Measurements from ENCODE around the gene SLC23A1. TPM values are rescaled to one million over a fixed set of nuclear protein-coding genes. Genes with fewer than 3 reads are reported as not detected.

SLC23A1 gene
- total RNA-seq, 4 donors from 2014 or later = 1.5 to 4.1 (median 2.6) TPM

- intact Hi-C loops (cut with DNase I; ENCODE audit: low total_unique reads) = no loop called here
- TF ChIP-seq, protein P1, sequence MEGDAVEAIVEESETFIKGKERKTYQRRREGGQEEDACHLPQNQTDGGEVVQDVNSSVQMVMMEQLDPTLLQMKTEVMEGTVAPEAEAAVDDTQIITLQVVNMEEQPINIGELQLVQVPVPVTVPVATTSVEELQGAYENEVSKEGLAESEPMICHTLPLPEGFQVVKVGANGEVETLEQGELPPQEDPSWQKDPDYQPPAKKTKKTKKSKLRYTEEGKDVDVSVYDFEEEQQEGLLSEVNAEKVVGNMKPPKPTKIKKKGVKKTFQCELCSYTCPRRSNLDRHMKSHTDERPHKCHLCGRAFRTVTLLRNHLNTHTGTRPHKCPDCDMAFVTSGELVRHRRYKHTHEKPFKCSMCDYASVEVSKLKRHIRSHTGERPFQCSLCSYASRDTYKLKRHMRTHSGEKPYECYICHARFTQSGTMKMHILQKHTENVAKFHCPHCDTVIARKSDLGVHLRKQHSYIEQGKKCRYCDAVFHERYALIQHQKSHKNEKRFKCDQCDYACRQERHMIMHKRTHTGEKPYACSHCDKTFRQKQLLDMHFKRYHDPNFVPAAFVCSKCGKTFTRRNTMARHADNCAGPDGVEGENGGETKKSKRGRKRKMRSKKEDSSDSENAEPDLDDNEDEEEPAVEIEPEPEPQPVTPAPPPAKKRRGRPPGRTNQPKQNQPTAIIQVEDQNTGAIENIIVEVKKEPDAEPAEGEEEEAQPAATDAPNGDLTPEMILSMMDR (IDR thresholded peaks at IDR 0.05) = no peak
- no peak for TF ChIP-seq POLR2A (IDR thresholded peaks at IDR 0.05)
- 86 to 87% methylated on average over 20 to 28 of the region's 28 CpGs for WGBS, 2 donors
- DNase-seq (ENCODE audit: low spot score in 2 of 2) = peak in 1 of 2 donors; percentile 81
- H3K4me3 ChIP-seq (ENCODE audit: low read depth, poor library complexity, severe bottlenecking) = no peak overlapping the region
These were observed 998 bp downstream of the SLC23A1 start for GRCh38 chr5:139381837-139382761.

DNA sequence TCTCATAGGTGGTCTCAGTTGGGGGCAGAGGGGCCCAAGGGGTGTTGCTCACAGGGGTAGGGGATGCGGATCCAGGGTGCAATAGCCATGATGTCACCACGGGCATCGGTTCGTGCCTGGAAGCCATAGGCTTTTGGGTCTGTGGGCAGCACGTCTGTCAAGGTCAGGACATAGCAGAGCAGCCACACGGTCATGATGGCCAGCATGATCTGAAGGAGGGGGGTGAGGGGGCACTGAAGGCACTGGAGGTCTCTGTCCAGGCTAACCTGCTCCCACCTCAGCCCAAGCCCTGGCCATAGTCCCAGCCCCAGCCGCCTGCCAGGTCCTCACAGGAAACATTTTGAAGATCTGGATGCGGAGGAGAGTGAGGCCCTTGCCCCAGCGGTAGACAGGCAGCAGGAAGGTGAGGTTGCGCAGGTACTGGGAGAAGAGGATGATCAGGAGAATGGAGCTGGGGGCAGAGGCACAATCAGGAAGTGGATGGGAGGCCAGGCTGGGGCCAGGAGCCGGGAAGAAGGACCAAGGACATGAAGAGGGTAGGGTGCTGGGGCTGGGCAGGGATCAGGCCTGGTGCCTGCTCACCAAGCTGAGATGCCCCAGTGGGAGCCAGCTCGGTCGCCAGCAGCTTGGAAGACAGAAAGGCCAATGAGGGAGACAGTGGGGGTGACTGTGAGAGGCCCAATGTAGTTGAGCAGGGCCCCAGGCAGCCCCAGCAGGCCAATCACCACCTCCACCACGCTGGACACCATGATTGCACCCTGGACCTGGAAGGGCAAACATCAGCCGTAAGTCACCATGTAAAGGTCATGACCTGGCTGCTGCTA lies 3.3 kb downstream of the SLC23A1 start:
- WGBS, 2 donors = 85 to 91% methylated on average over 15 of the region's 15 CpGs
- H3K4me3 ChIP-seq (ENCODE audit: low read depth, poor library complexity, severe bottlenecking) = no peak overlapping the region
- no peak for TF ChIP-seq POLR2A (IDR thresholded peaks at IDR 0.05)
- intact Hi-C loops (cut with DNase I; ENCODE audit: low total_unique reads) = no loop called here
- no peak for DNase-seq (ENCODE audit: low spot score in 2 of 2)

DNA sequence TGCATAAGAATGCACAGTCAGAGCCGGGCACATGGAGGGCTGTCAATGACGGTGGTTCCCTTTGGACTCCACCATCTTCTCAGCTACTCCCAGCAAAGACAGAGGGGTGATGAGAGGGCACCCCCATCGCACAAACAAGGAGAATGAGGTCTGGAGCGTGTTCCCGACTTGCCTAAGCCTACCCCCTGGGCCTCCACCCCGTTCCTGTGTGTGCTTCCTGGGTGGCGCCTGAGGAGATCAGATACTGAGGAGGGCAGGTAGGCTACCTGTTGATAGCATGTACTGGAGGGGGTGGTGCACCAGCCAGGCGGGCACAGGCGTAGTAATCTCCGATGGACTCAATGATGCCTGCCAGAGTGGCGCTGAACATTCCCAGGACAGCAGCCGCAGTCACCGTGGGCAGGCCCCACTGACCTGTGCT lies 4.1 kb downstream of the SLC23A1 start:
- 54 to 70% methylated on average over 13 of the region's 13 CpGs for WGBS, 2 donors
- H3K4me3 ChIP-seq (ENCODE audit: low read depth, poor library complexity, severe bottlenecking) = no peak overlapping the region
- no peak for TF ChIP-seq POLR2A (IDR thresholded peaks at IDR 0.05)
- TF ChIP-seq, protein P1 (IDR thresholded peaks at IDR 0.05) = no peak
- intact Hi-C loops (cut with DNase I; ENCODE audit: low total_unique reads) = no loop called here
- peak in 1 of 2 donors; percentile 70 for DNase-seq (ENCODE audit: low spot score in 2 of 2)

DNA sequence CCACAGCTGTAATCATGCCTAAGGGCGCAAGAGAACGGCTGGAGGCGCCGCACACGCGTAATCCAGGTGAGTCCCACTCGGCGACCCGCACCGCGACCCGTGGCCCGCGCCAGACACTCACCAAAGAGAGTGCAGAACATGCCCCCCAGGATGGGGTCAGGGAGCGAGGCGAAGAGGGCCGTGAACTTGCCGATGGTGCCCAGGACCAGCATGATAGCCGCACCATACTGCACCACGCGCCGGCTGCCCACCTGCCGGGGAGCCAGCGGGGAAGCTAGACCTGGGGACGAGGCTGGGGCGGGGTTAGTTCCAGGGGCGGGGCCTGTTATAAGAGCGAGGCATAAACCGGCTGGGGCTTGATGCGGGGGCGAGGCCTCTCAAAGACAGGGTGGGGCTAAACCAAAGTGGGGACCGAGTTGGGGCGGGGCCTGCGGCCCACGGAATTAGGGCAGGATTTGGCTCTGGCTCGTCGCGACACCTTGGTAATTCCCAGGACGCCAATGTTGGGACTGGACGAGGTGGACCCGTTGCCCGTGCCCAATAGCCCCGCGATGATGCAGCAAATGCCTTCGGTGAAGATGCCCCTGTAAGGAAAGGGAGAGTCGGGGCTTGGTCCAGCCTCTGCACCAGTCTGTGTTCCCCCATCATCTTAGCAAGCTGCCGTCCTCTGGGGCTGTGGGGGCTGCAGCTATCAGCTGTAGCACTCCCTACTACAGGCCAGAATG lies 4.8 kb downstream of the SLC23A1 start:
- WGBS, 2 donors = 54 to 68% methylated on average over 45 to 47 of the region's 47 CpGs
- H3K4me3 ChIP-seq (ENCODE audit: low read depth, poor library complexity, severe bottlenecking) = no peak overlapping the region
- TF ChIP-seq, protein P1 (IDR thresholded peaks at IDR 0.05) = no peak
- TF ChIP-seq POLR2A (IDR thresholded peaks at IDR 0.05) = no peak
- intact Hi-C loops (cut with DNase I; ENCODE audit: low total_unique reads) = no loop called here
- DNase-seq (ENCODE audit: low spot score in 2 of 2) = peak in 1 of 2 donors; percentile 82

- peak in 1 of 2 donors; percentile 58 for DNase-seq (ENCODE audit: low spot score in 2 of 2)
- H3K4me3 ChIP-seq (ENCODE audit: low read depth, poor library complexity, severe bottlenecking) = no peak overlapping the region
- intact Hi-C loops (cut with DNase I; ENCODE audit: low total_unique reads) = no loop called here
- WGBS, 2 donors = 79 to 89% methylated on average over 3 of the region's 3 CpGs
- TF ChIP-seq, protein P1 (IDR thresholded peaks at IDR 0.05) = no peak
- no peak for TF ChIP-seq POLR2A (IDR thresholded peaks at IDR 0.05)
These were observed 5.9 kb downstream of the SLC23A1 start for GRCh38 chr5:139377226-139377625.
